B cell (primary cell): ENCODE results near the gene MMAB. TPM values are rescaled to one million over a fixed set of nuclear protein-coding genes. Genes with fewer than 3 reads are reported as not detected.

Experiments
- ATAC-seq: fragments of 200-7000 bp; cut with Tn5 transposase; one replicate; pipeline ENCODE4 v1.10.0; 2021; ENCODE audit warnings: low read depth, mild to moderate bottlenecking, moderate number of reproducible peaks, moderate library complexity
- CTCF ChIA-PET: fragments of 350-600 bp; sonication (Branson Sonifier 250); formaldehyde crosslinking; loops from one replicate; lab custom pipeline; 2021; ENCODE audit warnings: antibody characterized with exemption, inconsistent platforms; lab: Charles Lee
- POLR2A ChIA-PET: fragments of 350-600 bp; sonication (Branson Sonifier 250); formaldehyde crosslinking; loops from one replicate; lab custom pipeline; 2021; ENCODE audit warnings: antibody characterized with exemption; lab: Charles Lee
- DNase-seq: peaks from one replicate; pipeline ENCODE4 v3.0.0; 2013
- H2AFZ ChIP-seq: 2 replicates; pipeline ENCODE4 v1.6.1; 2012; ENCODE audit warnings: mild to moderate bottlenecking, low read depth, low read length; ENCODE audit not compliant: insufficient read depth, poor library complexity, severe bottlenecking
- H3K27ac ChIP-seq, 2 donors: 1 replicate in 1 of 2; 2 replicates in 1 of 2; pipeline ENCODE4 v1.5.1; 2012 to 2013; ENCODE audit warnings: low read length in 2 of 2, mild to moderate bottlenecking in 2 of 2, moderate library complexity in 1 of 2
- H3K27me3 ChIP-seq, 4 experiments: fragments of 200-600 bp in 1 of 4; sonication (generic) in 1 of 4; replicated peaks in 1 of 4; 1 replicate in 2 of 4; 2 replicates in 2 of 4; pipeline versions ENCODE4 v1.6.1 to v1.7.0; 2013 to 2016; ENCODE audit warnings: low read length in 3 of 4, mild to moderate bottlenecking in 2 of 4, mixed read lengths in 1 of 4, moderate library complexity in 1 of 4; ENCODE audit not compliant: insufficient read depth in 4 of 4, control insufficient read depth in 3 of 4; ENCODE audit errors: control extremely low read depth in 1 of 4
- H3K36me3 ChIP-seq, 2 experiments: replicated peaks in 1 of 2; 1 replicate in 1 of 2; 2 replicates in 1 of 2; pipeline versions ENCODE4 v1.6.1 to v1.7.1; 2013; ENCODE audit warnings: low read length in 1 of 2; ENCODE audit not compliant: insufficient read depth in 2 of 2, control insufficient read depth in 1 of 2; ENCODE audit errors: control extremely low read depth in 1 of 2, extremely low read depth in 1 of 2
- H3K4me1 ChIP-seq, 2 donors: fragments of 200-600 bp in 1 of 2; sonication (generic) in 1 of 2; 1 replicate in 1 of 2; 2 replicates in 1 of 2; pipeline versions ENCODE4 v1.5.1 to v1.6.1; 2013 to 2017; ENCODE audit warnings: low read length in 2 of 2; ENCODE audit not compliant: control insufficient read depth in 2 of 2, insufficient read depth in 2 of 2
- H3K4me2 ChIP-seq: replicated peaks from 2 replicates; pipeline ENCODE3; 2012; ENCODE audit warnings: mild to moderate bottlenecking, low read depth, low read length; ENCODE audit not compliant: poor library complexity, severe bottlenecking
- H3K4me3 ChIP-seq, 5 experiments: fragments of 200-600 bp in 1 of 5; sonication (generic) in 1 of 5; 1 replicate in 3 of 5; 2 replicates in 2 of 5; pipeline versions ENCODE4 v1.5.1 to v1.7.0; 2011 to 2016; ENCODE audit warnings: low read length in 4 of 5, mild to moderate bottlenecking in 4 of 5, low read depth in 2 of 5, control low read depth in 1 of 5, moderate library complexity in 1 of 5; ENCODE audit not compliant: insufficient read depth in 1 of 5; ENCODE audit errors: control extremely low read depth in 1 of 5, extremely low read depth in 1 of 5
- H3K79me2 ChIP-seq: fragments of 200-600 bp; sonication (generic); one replicate; pipeline ENCODE4 v1.6.0; 2016; ENCODE audit warnings: low read length; ENCODE audit not compliant: control insufficient read depth, insufficient read depth
- H3K9ac ChIP-seq: fragments of 200-600 bp; sonication (generic); 2 replicates; pipeline ENCODE4 v1.6.1; 2017; ENCODE audit warnings: mild to moderate bottlenecking, low read length, moderate library complexity
- H3K9me3 ChIP-seq, 3 donors: one replicate each; pipeline versions ENCODE4 v1.6.1 to v1.7.1; 2013; ENCODE audit warnings: low read length in 2 of 3; ENCODE audit not compliant: control insufficient read depth in 2 of 3, insufficient read depth in 1 of 3; ENCODE audit errors: control extremely low read depth in 1 of 3
- H4K20me1 ChIP-seq: 2 replicates; pipeline ENCODE4 v1.6.0; 2012; ENCODE audit warnings: mild to moderate bottlenecking, low read length; ENCODE audit not compliant: insufficient read depth, control insufficient read depth, poor library complexity, severe bottlenecking
- H3K27ac Mint-ChIP-seq: one replicate; pipeline ENCODE4 v1.8.0; 2021; ENCODE audit warnings: mixed read lengths
- H3K27me3 Mint-ChIP-seq: one replicate; pipeline ENCODE4 v1.8.0; 2021; ENCODE audit warnings: mixed read lengths
- H3K4me1 Mint-ChIP-seq: one replicate; pipeline ENCODE4 v1.8.0; 2021; ENCODE audit warnings: mixed read lengths
- H3K4me3 Mint-ChIP-seq: one replicate; pipeline ENCODE4 v1.8.0; 2021; ENCODE audit warnings: mixed read lengths
- H3K9me3 Mint-ChIP-seq: one replicate; pipeline ENCODE4 v1.8.0; 2022; ENCODE audit warnings: mixed read lengths; ENCODE audit not compliant: insufficient read depth
- CTCF ChIP-seq: fragments of 200-600 bp; IDR thresholded peaks from one replicate; pipeline ENCODE4 v1.8.0; 2022; ENCODE audit warnings: antibody characterized with exemption, mild to moderate bottlenecking
- EZH2 ChIP-seq: IDR thresholded peaks from 2 replicates; pipeline ENCODE4 v1.6.1; 2012; ENCODE audit warnings: borderline replicate concordance, low read depth, mild to moderate bottlenecking, moderate library complexity, low read length; ENCODE audit not compliant: insufficient read depth, poor library complexity, severe bottlenecking
- WGBS: methylation state at CpG from one replicate; pipeline ENCODE4 v1.1.5; 2013; ENCODE audit warnings: missing lambda C conversion rate; ENCODE audit not compliant: insufficient coverage; 5-methylcytosine and 5-hydroxymethylcytosine counted together
- intact Hi-C: fragments of 100-400 bp; cut with micrococcal nuclease; formaldehyde crosslinking; loops from one replicate; pipeline ENCODE4 v1.10.0; 2022
- polyA plus RNA-seq: library from polyadenylated mRNA; depleted of rRNA; stranded (reverse); fragments of >200 nt; gene quantifications from 2 replicates; pipeline ENCODE4 v1.2.3, GENCODE V29; 2012
- total RNA-seq, 2 donors: library from RNA; stranded (reverse); fragments of 120-200 nt in 1 of 2; gene quantifications; 1 replicate in 1 of 2; 2 replicates in 1 of 2; pipeline versions ENCODE4 v1.2.3 to v1.2.4, GENCODE V29; 2013 to 2022

The MMAB gene
- total and polyA plus RNA-seq, 2 donors (not counting 1 experiment from before 2014, with no cell fraction given), result 15.0 to 20.5 TPM

- H3K27ac Mint-ChIP-seq, result no peak overlapping the region
These were observed 30.4 kb downstream of the MMAB start for GRCh38 chr12:109542876-109543275.

DNA sequence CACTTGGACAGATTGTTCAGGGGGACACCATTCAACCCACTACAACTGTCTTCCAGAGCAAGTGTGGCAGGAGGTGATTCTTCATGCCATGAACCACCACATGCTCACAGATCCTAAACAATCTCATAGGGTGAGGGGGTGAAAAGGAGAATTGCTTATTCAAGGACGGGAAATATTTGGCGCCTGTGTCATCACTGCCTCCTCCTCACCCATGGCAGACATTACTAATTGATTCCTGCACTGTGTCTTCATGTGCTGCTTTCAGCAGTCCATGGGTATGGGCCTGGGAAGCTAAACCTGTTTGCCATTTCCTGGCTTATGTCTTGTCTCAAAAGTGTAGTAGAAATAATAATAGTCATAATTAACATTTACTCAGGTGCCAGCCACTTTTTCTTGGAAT lies 31.3 kb downstream of the MMAB start:
- Histone ChIP-seq H3K9me3 (no peaks in the 10 kb centered on the region), H3K4me2 (no peak overlapping the region), H3K36me3 (no peaks in the 10 kb centered on the region), H3K27me3 (no peaks in the 10 kb centered on the region), H4K20me1 (no peaks in the 10 kb centered on the region), H3K79me2 (no peaks in the 10 kb centered on the region), H3K4me3 (no peak overlapping the region), H3K4me1 (no peaks in the 10 kb centered on the region), H2AFZ (no peak overlapping the region), H3K27ac (no peak overlapping the region), H3K9ac (no peak overlapping the region)
- WGBS, result no CpG with 5 or more reads among the region's 2 CpGs
- ChIA-PET POLR2A (no interaction called here), CTCF (no interaction called here)
- ATAC-seq, result no peak
- no peak for TF ChIP-seq CTCF
- TF ChIP-seq EZH2, result no peak
- DNase-seq, result no peak
- intact Hi-C loops, result no loop called here
- no peaks in the 10 kb centered on the region for H3K4me1 Mint-ChIP-seq
- no peak overlapping the region for H3K27ac Mint-ChIP-seq
- H3K9me3 Mint-ChIP-seq, result no peaks in the 10 kb centered on the region
- no peak overlapping the region for H3K4me3 Mint-ChIP-seq
- peaks cover under 1% of the 10 kb centered on the region for H3K27me3 Mint-ChIP-seq

More at GRCh38 chr12:109542876-109543275, 30.4 kb downstream of the MMAB start:
- Histone ChIP-seq H3K27ac (no peak overlapping the region), H3K4me1 (no peaks in the 10 kb centered on the region), H3K79me2 (no peaks in the 10 kb centered on the region), H4K20me1 (no peaks in the 10 kb centered on the region), H3K4me3 (no peak overlapping the region), H3K4me2 (no peak overlapping the region), H2AFZ (no peak overlapping the region), H3K9me3 (no peaks in the 10 kb centered on the region), H3K36me3 (no peaks in the 10 kb centered on the region), H3K27me3 (no peaks in the 10 kb centered on the region), H3K9ac (no peak overlapping the region)
- Mint-ChIP-seq H3K4me1 (no peaks in the 10 kb centered on the region), H3K9me3 (no peaks in the 10 kb centered on the region), H3K4me3 (no peak overlapping the region), H3K27me3 (peaks cover 9% of the 10 kb centered on the region)
- TF ChIP-seq EZH2, result no peak
- TF ChIP-seq CTCF, result no peak
- DNase-seq, result no peak
- 97% methylated on average over 5 of the region's 6 CpGs for WGBS
- ChIA-PET POLR2A (no interaction called here), CTCF (no interaction called here)
- ATAC-seq, result no peak
- intact Hi-C loops, result no loop called here
